Naive thymus-derived CD8-positive, alpha-beta T cell (primary cell): ENCODE measurements around the gene CHCHD6. TPM values are rescaled to one million over a fixed set of nuclear protein-coding genes. Genes with fewer than 3 reads are reported as not detected.

Source experiments
- ATAC-seq, 2 donors: fragments of 150-1000 bp; cut with Tn5 transposase in 1 of 2; sonication (Bioruptor Pico), chemical (Tn5 transposase) in 1 of 2; 1 replicate in 1 of 2; 2 replicates in 1 of 2; pipeline ENCODE4 v1.10.0; 2021; ENCODE audit warnings: mild to moderate bottlenecking in 2 of 2, moderate library complexity in 2 of 2
- POLR2A ChIA-PET: fragments of 350-600 bp; sonication (Branson Sonifier 250); formaldehyde crosslinking; loops from one replicate; lab custom pipeline; 2021; ENCODE audit warnings: antibody characterized with exemption; lab: Charles Lee
- DNase-seq, 10 donors: peaks; one replicate each; pipeline versions ENCODE4 v3.0.0 to v3.0.0-alpha.2; 2020 to 2022
- H3K27ac Mint-ChIP-seq, 10 donors: one replicate each; pipeline ENCODE4 v1.8.0; 2020 to 2022; ENCODE audit warnings: mild to moderate bottlenecking in 10 of 10, mixed read lengths in 10 of 10, moderate library complexity in 4 of 10, inconsistent platforms in 1 of 10
- H3K27me3 Mint-ChIP-seq, 5 donors: one replicate each; pipeline ENCODE4 v1.8.0; 2021 to 2022; ENCODE audit warnings: mixed read lengths in 5 of 5
- H3K36me3 Mint-ChIP-seq, 3 donors: one replicate each; pipeline ENCODE4 v1.8.0; 2020 to 2022; ENCODE audit warnings: mixed read lengths in 3 of 3, mild to moderate bottlenecking in 2 of 3, inconsistent platforms in 1 of 3
- H3K4me1 Mint-ChIP-seq, 4 donors: one replicate each; pipeline ENCODE4 v1.8.0; 2021 to 2022; ENCODE audit warnings: mixed read lengths in 4 of 4
- H3K4me3 Mint-ChIP-seq, 10 donors: one replicate each; pipeline ENCODE4 v1.8.0; 2020 to 2022; ENCODE audit warnings: mild to moderate bottlenecking in 10 of 10, mixed read lengths in 10 of 10, moderate library complexity in 6 of 10, inconsistent platforms in 1 of 10
- H3K9me3 Mint-ChIP-seq, 9 donors: one replicate each; pipeline ENCODE4 v1.8.0; 2020 to 2022; ENCODE audit warnings: mixed read lengths in 9 of 9, mild to moderate bottlenecking in 3 of 9, inconsistent platforms in 1 of 9, moderate library complexity in 1 of 9
- polyA plus RNA-seq, 3 donors: library from polyadenylated mRNA; unstranded; fragments of 300-500 nt; fragmentation: Illumina TruSeq; gene quantifications; one replicate each; pipeline ENCODE4 v1.2.3, GENCODE V29; 2021
- total RNA-seq, 8 experiments: library from RNA in 2 of 8; stranded (reverse) in 2 of 8; gene quantifications; one replicate each; pipeline ENCODE4 v1.2.3 and lab custom pipeline; 2021 to 2026

Gene CHCHD6
- total and polyA plus RNA-seq, 5 experiments from 2014 or later, result 7.8 to 16.9 (median 11.3) TPM

- H3K4me3 Mint-ChIP-seq, result no peak overlapping the region
- no peaks in the 10 kb centered on the region for H3K27me3 Mint-ChIP-seq
- H3K36me3 Mint-ChIP-seq, result peaks cover 10 to 18% (median 14%) of the 10 kb centered on the region in 3 donors
- peaks cover 0 to 12% (median 2%) of the 10 kb centered on the region in 9 donors for H3K9me3 Mint-ChIP-seq
- H3K4me1 Mint-ChIP-seq, result peaks cover 8 to 36% (median 15%) of the 10 kb centered on the region in 4 donors
- peak overlapping the region in 1 of 10 donors; percentile 68 for H3K27ac Mint-ChIP-seq
- DNase-seq (no peak), ATAC-seq (no peak)
- POLR2A ChIA-PET, result interaction anchor here (0.7 kb wide), 1 partner anchor 1486 kb away, joined by 3 read pairs; no protein-coding TSS in a partner anchor
Observed at GRCh38 chr3:126720596-126720995, 16.6 kb downstream of the CHCHD6 start.

- H3K9me3 Mint-ChIP-seq, result peaks cover 0 to 12% (median 2%) of the 10 kb centered on the region in 9 donors
- POLR2A ChIA-PET, result no interaction called here
- peaks cover 16 to 20% (median 18%) of the 10 kb centered on the region in 3 donors for H3K36me3 Mint-ChIP-seq
- ATAC-seq (no peak), DNase-seq (no peak)
- peaks cover 3 to 30% (median 11%) of the 10 kb centered on the region in 4 donors for H3K4me1 Mint-ChIP-seq
- H3K27me3 Mint-ChIP-seq, result no peaks in the 10 kb centered on the region
- H3K27ac Mint-ChIP-seq, result peak overlapping the region in 1 of 10 donors; percentile 68
- no peak overlapping the region for H3K4me3 Mint-ChIP-seq
Observed at GRCh38 chr3:126721246-126721645, 17.2 kb downstream of the CHCHD6 start.

- Mint-ChIP-seq H3K4me3 (no peak overlapping the region), H3K4me1 (peaks cover 0 to 31% (median 7%) of the 10 kb centered on the region in 4 donors), H3K36me3 (peaks cover 22 to 35% (median 34%) of the 10 kb centered on the region in 3 donors), H3K27me3 (no peaks in the 10 kb centered on the region), H3K27ac (no peak overlapping the region), H3K9me3 (peaks cover 0 to 12% (median 2%) of the 10 kb centered on the region in 9 donors)
- DNase-seq (no peak), ATAC-seq (no peak)
- POLR2A ChIA-PET, result no interaction called here
Observed at GRCh38 chr3:126723237-126723636, 19.2 kb downstream of the CHCHD6 start.

GRCh38 chr3:126723801-126724200, 19.8 kb downstream of the CHCHD6 start:
- no peak for ATAC-seq
- peaks cover 24 to 38% (median 35%) of the 10 kb centered on the region in 3 donors for H3K36me3 Mint-ChIP-seq
- H3K4me1 Mint-ChIP-seq, result peaks cover 0 to 29% (median 7%) of the 10 kb centered on the region in 4 donors
- H3K4me3 Mint-ChIP-seq, result no peak overlapping the region
- POLR2A ChIA-PET, result no interaction called here
- DNase-seq, result no peak
- H3K9me3 Mint-ChIP-seq, result peaks cover 0 to 12% (median 2%) of the 10 kb centered on the region in 9 donors
- no peak overlapping the region for H3K27ac Mint-ChIP-seq
- no peaks in the 10 kb centered on the region for H3K27me3 Mint-ChIP-seq

GRCh38 chr3:126728680-126729079, 24.6 kb downstream of the CHCHD6 start:
- peaks cover 31 to 56% (median 54%) of the 10 kb centered on the region in 3 donors for H3K36me3 Mint-ChIP-seq
- no peak overlapping the region for H3K27ac Mint-ChIP-seq
- POLR2A ChIA-PET, result no interaction called here

GRCh38 chr3:126730376-126730775, 26.3 kb downstream of the CHCHD6 start:
- H3K9me3 Mint-ChIP-seq, result peaks cover 0 to 2% (median 0%) of the 10 kb centered on the region in 9 donors
- H3K36me3 Mint-ChIP-seq, result peaks cover 31 to 61% (median 50%) of the 10 kb centered on the region in 3 donors
- ATAC-seq (no peak), DNase-seq (no peak)
- POLR2A ChIA-PET, result no interaction called here
- peak overlapping the region in 1 of 10 donors; percentile 58 for H3K4me3 Mint-ChIP-seq
- H3K27me3 Mint-ChIP-seq, result no peaks in the 10 kb centered on the region
- peak overlapping the region in 1 of 10 donors; percentile 22 for H3K27ac Mint-ChIP-seq
- H3K4me1 Mint-ChIP-seq, result peaks cover 19 to 28% (median 22%) of the 10 kb centered on the region in 4 donors

More at GRCh38 chr3:126728680-126729079, 24.6 kb downstream of the CHCHD6 start:
- no peak for ATAC-seq
- no peaks in the 10 kb centered on the region for H3K27me3 Mint-ChIP-seq
- H3K4me3 Mint-ChIP-seq, result no peak overlapping the region
- peaks cover 19 to 34% (median 22%) of the 10 kb centered on the region in 4 donors for H3K4me1 Mint-ChIP-seq
- peaks cover 0 to 12% (median 2%) of the 10 kb centered on the region in 9 donors for H3K9me3 Mint-ChIP-seq
- DNase-seq, result no peak

GRCh38 chr3:126731044-126731443, 27.0 kb downstream of the CHCHD6 start:
- Mint-ChIP-seq H3K4me3 (no peak overlapping the region), H3K27ac (peak overlapping the region in 4 of 10 donors; percentile 43 to 83 (median 56)), H3K36me3 (peaks cover 30 to 64% (median 51%) of the 10 kb centered on the region in 3 donors), H3K27me3 (no peaks in the 10 kb centered on the region), H3K9me3 (no peaks in the 10 kb centered on the region), H3K4me1 (peaks cover 19 to 28% (median 22%) of the 10 kb centered on the region in 4 donors)
- POLR2A ChIA-PET, result interaction anchor here (0.7 kb wide), 1 partner anchor 9 kb away, joined by 3 read pairs; no protein-coding TSS in a partner anchor
- peak in 1 of 2 donors; percentile 33 for ATAC-seq
- DNase-seq, result peak in 1 of 10 donors; percentile 3

GRCh38 chr3:126732281-126733060, 28.4 kb downstream of the CHCHD6 start:
- POLR2A ChIA-PET, result no interaction called here
- Mint-ChIP-seq H3K36me3 (peaks cover 33 to 62% (median 50%) of the 10 kb centered on the region in 3 donors), H3K9me3 (peaks cover 0 to 5% (median 0%) of the 10 kb centered on the region in 9 donors), H3K27ac (no peak overlapping the region), H3K4me1 (peaks cover 15 to 24% (median 21%) of the 10 kb centered on the region in 4 donors), H3K27me3 (no peaks in the 10 kb centered on the region), H3K4me3 (no peak overlapping the region)
- DNase-seq (no peak), ATAC-seq (no peak)

DNA sequence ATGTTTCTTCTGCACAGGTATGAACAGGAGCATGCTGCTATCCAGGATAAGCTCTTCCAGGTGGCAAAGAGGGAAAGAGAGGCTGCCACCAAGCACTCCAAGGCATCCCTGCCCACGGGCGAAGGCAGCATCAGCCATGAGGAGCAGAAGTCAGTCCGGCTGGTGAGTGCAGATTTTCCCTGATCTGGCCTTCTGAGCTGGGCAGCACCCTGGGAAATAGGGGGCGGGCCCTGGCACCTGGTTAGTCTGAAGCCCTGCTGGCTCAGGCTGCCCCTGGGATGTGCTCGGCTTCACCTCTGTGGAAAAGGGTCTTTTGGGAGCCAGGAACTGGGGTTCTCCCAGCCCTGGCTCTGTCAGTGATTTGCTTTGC, 29.0 kb downstream of the CHCHD6 start:
- H3K27me3 Mint-ChIP-seq, result no peaks in the 10 kb centered on the region
- DNase-seq (no peak), ATAC-seq (no peak)
- POLR2A ChIA-PET, result no interaction called here
- H3K36me3 Mint-ChIP-seq, result peaks cover 37 to 63% (median 50%) of the 10 kb centered on the region in 3 donors
- H3K4me1 Mint-ChIP-seq, result peaks cover 15 to 24% (median 21%) of the 10 kb centered on the region in 4 donors
- no peak overlapping the region for H3K27ac Mint-ChIP-seq
- H3K4me3 Mint-ChIP-seq, result no peak overlapping the region
- peaks cover 0 to 11% (median 0%) of the 10 kb centered on the region in 9 donors for H3K9me3 Mint-ChIP-seq

DNA sequence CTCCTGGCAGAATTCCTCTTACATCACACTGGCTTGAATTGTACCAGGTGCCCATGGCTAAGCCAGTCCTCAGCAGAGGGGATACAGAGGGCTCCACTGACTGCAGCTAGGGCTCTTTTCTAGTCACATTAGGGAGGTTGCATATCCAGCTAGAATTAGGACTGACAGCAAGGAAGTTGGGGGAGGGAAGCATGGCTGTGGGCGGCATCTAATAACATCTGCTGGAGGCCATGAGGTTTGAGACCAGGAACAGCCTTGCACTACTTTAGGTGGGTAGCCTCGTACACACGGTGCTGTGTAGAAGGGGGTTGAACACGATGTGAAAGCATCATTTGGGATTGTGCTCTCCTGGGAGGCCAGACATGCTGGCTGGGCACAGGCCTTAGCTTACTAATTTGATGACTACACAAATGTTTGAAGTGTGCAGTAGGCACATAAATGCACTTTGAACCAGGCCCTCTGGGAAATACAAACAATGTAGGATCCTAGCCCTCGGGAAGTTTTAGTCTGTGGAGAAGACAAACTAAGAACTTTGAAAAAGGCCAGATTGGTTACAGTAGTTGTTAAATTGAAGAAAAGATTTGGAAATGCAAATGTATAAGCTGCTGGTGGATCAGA, 30.2 kb downstream of the CHCHD6 start:
- no peak for DNase-seq
- Mint-ChIP-seq H3K4me1 (peaks cover 13 to 21% (median 20%) of the 10 kb centered on the region in 4 donors), H3K27me3 (no peaks in the 10 kb centered on the region), H3K27ac (no peak overlapping the region), H3K9me3 (peaks cover 0 to 22% (median 5%) of the 10 kb centered on the region in 9 donors), H3K36me3 (peaks cover 44 to 68% (median 60%) of the 10 kb centered on the region in 3 donors), H3K4me3 (no peak overlapping the region)
- no peak for ATAC-seq
- POLR2A ChIA-PET, result no interaction called here

GRCh38 chr3:126737527-126737926, 33.5 kb downstream of the CHCHD6 start:
- ATAC-seq (no peak), DNase-seq (no peak)
- Mint-ChIP-seq H3K27me3 (no peaks in the 10 kb centered on the region), H3K9me3 (peaks cover 0 to 27% (median 9%) of the 10 kb centered on the region in 9 donors), H3K4me3 (no peak overlapping the region), H3K36me3 (peaks cover 58 to 89% (median 74%) of the 10 kb centered on the region in 3 donors), H3K4me1 (peaks cover 0 to 5% (median 0%) of the 10 kb centered on the region in 4 donors), H3K27ac (no peak overlapping the region)
- POLR2A ChIA-PET, result no interaction called here

- POLR2A ChIA-PET, result no interaction called here
- no peak for DNase-seq
- H3K27me3 Mint-ChIP-seq, result no peaks in the 10 kb centered on the region
- no peak for ATAC-seq
- peaks cover 0 to 9% (median 2%) of the 10 kb centered on the region in 4 donors for H3K4me1 Mint-ChIP-seq
- H3K36me3 Mint-ChIP-seq, result peaks cover 33 to 51% (median 50%) of the 10 kb centered on the region in 3 donors
- H3K4me3 Mint-ChIP-seq, result no peak overlapping the region
- H3K27ac Mint-ChIP-seq, result peak overlapping the region in 1 of 10 donors; percentile 29
- H3K9me3 Mint-ChIP-seq, result peaks cover 0 to 27% (median 9%) of the 10 kb centered on the region in 9 donors
Observed at GRCh38 chr3:126742057-126742456, 38.0 kb downstream of the CHCHD6 start.
